ENCODE measurements around the gene CAMK1G.

DNA sequence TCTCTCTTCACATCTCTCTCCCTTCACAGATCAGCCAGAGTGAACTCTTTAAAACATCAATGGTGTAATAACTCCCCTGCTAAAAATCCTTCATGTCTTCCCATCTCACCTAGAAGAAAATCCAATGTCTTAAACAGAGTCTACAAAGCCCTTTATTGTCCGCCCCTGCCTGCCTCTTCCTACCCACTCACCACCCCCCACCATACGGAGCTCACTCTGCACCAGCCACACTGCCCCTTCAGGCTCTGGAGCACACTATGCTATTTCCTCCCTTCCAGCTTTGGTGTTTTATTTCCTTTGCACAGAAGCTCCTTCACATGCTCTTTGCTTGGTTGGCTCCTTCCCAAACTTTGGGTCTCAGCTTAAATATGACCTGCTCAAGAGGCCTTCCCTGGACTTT lies 10.2 kb downstream of the CAMK1G start:
- TF ChIP-seq, protein P1, sequence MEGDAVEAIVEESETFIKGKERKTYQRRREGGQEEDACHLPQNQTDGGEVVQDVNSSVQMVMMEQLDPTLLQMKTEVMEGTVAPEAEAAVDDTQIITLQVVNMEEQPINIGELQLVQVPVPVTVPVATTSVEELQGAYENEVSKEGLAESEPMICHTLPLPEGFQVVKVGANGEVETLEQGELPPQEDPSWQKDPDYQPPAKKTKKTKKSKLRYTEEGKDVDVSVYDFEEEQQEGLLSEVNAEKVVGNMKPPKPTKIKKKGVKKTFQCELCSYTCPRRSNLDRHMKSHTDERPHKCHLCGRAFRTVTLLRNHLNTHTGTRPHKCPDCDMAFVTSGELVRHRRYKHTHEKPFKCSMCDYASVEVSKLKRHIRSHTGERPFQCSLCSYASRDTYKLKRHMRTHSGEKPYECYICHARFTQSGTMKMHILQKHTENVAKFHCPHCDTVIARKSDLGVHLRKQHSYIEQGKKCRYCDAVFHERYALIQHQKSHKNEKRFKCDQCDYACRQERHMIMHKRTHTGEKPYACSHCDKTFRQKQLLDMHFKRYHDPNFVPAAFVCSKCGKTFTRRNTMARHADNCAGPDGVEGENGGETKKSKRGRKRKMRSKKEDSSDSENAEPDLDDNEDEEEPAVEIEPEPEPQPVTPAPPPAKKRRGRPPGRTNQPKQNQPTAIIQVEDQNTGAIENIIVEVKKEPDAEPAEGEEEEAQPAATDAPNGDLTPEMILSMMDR (optimal IDR thresholded peaks at IDR 0.05 in 1 of 3, IDR thresholded peaks at IDR 0.05 in 1 of 3, conservative IDR thresholded peaks at IDR 0.05 in 1 of 3; ENCODE audit: extremely low read depth in 1 of 3, insufficient read depth in 2 of 3, low read length in 3 of 3): no peak
- no peak for TF ChIP-seq EZH2 (IDR thresholded peaks at IDR 0.05; ENCODE audit: low read length)
